ENCODE data around the gene HLA-DPA1. TPM values are rescaled to one million over a fixed set of nuclear protein-coding genes. Genes with fewer than 3 reads are reported as not detected.

HLA-DPA1 gene
- total RNA-seq, 1 donor from 2014 or later = 82.3 TPM

- DNase-seq (ENCODE audit: extremely low spot score in 2 of 2) = no peak
- intact Hi-C loops (cut with DNase I) = no loop called here
- peak overlapping the region; percentile 48 for H3K27ac ChIP-seq
Measured at GRCh38 chr6:33082702-33083101, 9.3 kb upstream of the HLA-DPA1 start.

GRCh38 chr6:33081098-33081824 lies 7.8 kb upstream of the HLA-DPA1 start:
- Histone ChIP-seq H3K9me3 (no peaks in the 10 kb centered on the region), H3K27ac (peak overlapping the region; percentile 91), H3K4me3 (peak overlapping the region; percentile 53 to 57), H3K27me3 (no peaks in the 10 kb centered on the region), H3K4me1 (peaks cover 13% of the 10 kb centered on the region), H3K36me3 (no peaks in the 10 kb centered on the region)
- intact Hi-C loops (cut with DNase I) = loop anchor here (2.0 kb wide), 1 partner anchor 66 kb away; no protein-coding TSS in a partner anchor
- TF ChIP-seq POLR2AphosphoS5 (IDR thresholded peaks at IDR 0.05; ENCODE audit: insufficient read depth in 1 of 2, low read depth in 1 of 2) (no peak), CTCF (IDR thresholded peaks at IDR 0.05) (no peak), POLR2A (IDR thresholded peaks at IDR 0.05) (no peak)
- no peak for DNase-seq (ENCODE audit: extremely low spot score in 2 of 2)

More at GRCh38 chr6:33082702-33083101, 9.3 kb upstream of the HLA-DPA1 start:
- no peaks in the 10 kb centered on the region for H3K36me3 ChIP-seq
- H3K27me3 ChIP-seq = no peaks in the 10 kb centered on the region
- H3K4me3 ChIP-seq = no peak overlapping the region
- H3K4me1 ChIP-seq = peaks cover 13% of the 10 kb centered on the region
- no peaks in the 10 kb centered on the region for H3K9me3 ChIP-seq
- TF ChIP-seq POLR2A (IDR thresholded peaks at IDR 0.05) (no peak), POLR2AphosphoS5 (IDR thresholded peaks at IDR 0.05; ENCODE audit: insufficient read depth in 1 of 2, low read depth in 1 of 2) (peak in 1 of 2 donors; percentile 64), CTCF (IDR thresholded peaks at IDR 0.05) (peak in 2 of 3 experiments; percentile 53 to 62)

- Histone ChIP-seq H3K4me3 (peak overlapping the region; percentile 53 to 57), H3K4me1 (peaks cover 13% of the 10 kb centered on the region), H3K36me3 (no peaks in the 10 kb centered on the region), H3K27ac (peak overlapping the region; percentile 91), H3K27me3 (no peaks in the 10 kb centered on the region), H3K9me3 (no peaks in the 10 kb centered on the region)
- peak in 1 of 2 donors; percentile 88 for DNase-seq (ENCODE audit: extremely low spot score in 2 of 2)
- TF ChIP-seq POLR2A (IDR thresholded peaks at IDR 0.05) = peak in 1 of 2 donors; percentile 43
- no peak for TF ChIP-seq CTCF (IDR thresholded peaks at IDR 0.05)
- TF ChIP-seq POLR2AphosphoS5 (IDR thresholded peaks at IDR 0.05; ENCODE audit: insufficient read depth in 1 of 2, low read depth in 1 of 2) = peak; percentile 49 to 79
- intact Hi-C loops (cut with DNase I) = loop anchor here (2.0 kb wide), 1 partner anchor 66 kb away; no protein-coding TSS in a partner anchor
Measured at GRCh38 chr6:33080127-33081089, 7.0 kb upstream of the HLA-DPA1 start.

- Histone ChIP-seq H3K27me3 (no peaks in the 10 kb centered on the region), H3K4me1 (peaks cover 13% of the 10 kb centered on the region), H3K4me3 (peak overlapping the region in 1 of 2 donors; percentile 53), H3K36me3 (no peaks in the 10 kb centered on the region), H3K27ac (peak overlapping the region; percentile 91), H3K9me3 (no peaks in the 10 kb centered on the region)
- DNase-seq (ENCODE audit: extremely low spot score in 2 of 2) = no peak
- no peak for TF ChIP-seq POLR2A (IDR thresholded peaks at IDR 0.05)
- no peak for TF ChIP-seq CTCF (IDR thresholded peaks at IDR 0.05)
- TF ChIP-seq POLR2AphosphoS5 (IDR thresholded peaks at IDR 0.05; ENCODE audit: insufficient read depth in 1 of 2, low read depth in 1 of 2) = no peak
- intact Hi-C loops (cut with DNase I) = no loop called here
Measured at GRCh38 chr6:33079580-33079979, 6.1 kb upstream of the HLA-DPA1 start.
